H1 (cell line): Measurements from ENCODE around the gene SLC5A2. TPM values are rescaled to one million over a fixed set of nuclear protein-coding genes. Genes with fewer than 3 reads are reported as not detected.
"Not testable (repeated sequence)": the region's sequence is repeated elsewhere in the genome, so short reads cannot be mapped to it uniquely, and the experiment has no call there.

ENCODE experiments used
- CTCF ChIA-PET: fragments of 300-600 bp; sonication (Branson Sonifier 250); formaldehyde crosslinking; loops from one replicate; lab custom pipeline; 2021; ENCODE audit not compliant: partially characterized antibody; lab: Charles Lee
- POLR2A ChIA-PET: fragments of 300-600 bp; sonication (Branson Sonifier 250); formaldehyde crosslinking; loops from one replicate; lab custom pipeline; 2021; ENCODE audit warnings: inconsistent platforms; ENCODE audit not compliant: partially characterized antibody; lab: Charles Lee
- DNase-seq, 2 experiments: peaks; one replicate each; pipeline versions ENCODE4 v3.0.0 to v3.0.0-alpha.2; 2010 to 2022; ENCODE audit warnings: low spot score in 2 of 2, low read depth in 1 of 2, mixed read lengths in 1 of 2
- FAIRE-seq: peaks from 2 replicates; lab custom pipeline; 2011; peaks lifted over from hg19 to GRCh38; lab: Jason Lieb, UNC
- H2AFZ ChIP-seq: 2 replicates; pipeline ENCODE4 v1.8.1; 2012; ENCODE audit warnings: low read length, inconsistent platforms
- H2AK5ac ChIP-seq: 2 replicates; pipeline ENCODE4 v1.6.1; 2013; ENCODE audit warnings: low read depth, low read length
- H2BK120ac ChIP-seq: replicated peaks from 2 replicates; pipeline ENCODE3; 2013; ENCODE audit warnings: low read depth, low read length, inconsistent platforms
- H2BK12ac ChIP-seq: 2 replicates; pipeline ENCODE4 v1.6.1; 2013; ENCODE audit warnings: low read depth, low read length
- H2BK15ac ChIP-seq: 2 replicates; pipeline ENCODE4 v1.6.1; 2013; ENCODE audit warnings: low read length
- H2BK20ac ChIP-seq: 2 replicates; pipeline ENCODE4 v1.6.1; 2013; ENCODE audit warnings: low read length
- H2BK5ac ChIP-seq: 2 replicates; pipeline ENCODE4 v1.6.1; 2013; ENCODE audit warnings: low read depth, low read length
- H3K14ac ChIP-seq: 2 replicates; pipeline ENCODE4 v1.6.1; 2013; ENCODE audit warnings: inconsistent platforms; ENCODE audit not compliant: insufficient read length
- H3K18ac ChIP-seq: 2 replicates; pipeline ENCODE4 v1.6.1; 2013; ENCODE audit warnings: low read length; ENCODE audit errors: extremely low read depth
- H3K23ac ChIP-seq: 2 replicates; pipeline ENCODE4 v1.6.1; 2013; ENCODE audit warnings: inconsistent platforms; ENCODE audit not compliant: insufficient read length
- H3K23me2 ChIP-seq: 2 replicates; pipeline ENCODE4 v1.6.1; 2013; ENCODE audit warnings: low read depth, low read length
- H3K27ac ChIP-seq: 2 replicates; pipeline ENCODE4 v1.6.1; 2011; ENCODE audit warnings: low read depth, low read length, inconsistent platforms
- H3K27me3 ChIP-seq, 4 experiments: replicated peaks in 1 of 4; 1 replicate in 1 of 4; 2 replicates in 3 of 4; pipeline versions ENCODE4 v1.6.1 to v1.8.1; 2011 to 2013; ENCODE audit warnings: low read length in 3 of 4, mild to moderate bottlenecking in 3 of 4, inconsistent platforms in 2 of 4, mixed read lengths in 2 of 4, moderate library complexity in 1 of 4; ENCODE audit not compliant: control insufficient read depth in 3 of 4, insufficient read depth in 3 of 4; ENCODE audit errors: extremely low read depth in 1 of 4
- H3K36me3 ChIP-seq, 4 experiments: 2 replicates each; pipeline versions ENCODE4 v1.6.1 to v1.8.1; 2011 to 2013; ENCODE audit warnings: mild to moderate bottlenecking in 4 of 4, low read length in 3 of 4, moderate library complexity in 2 of 4, control low read depth in 1 of 4, inconsistent platforms in 1 of 4; ENCODE audit not compliant: insufficient read depth in 4 of 4, control insufficient read depth in 2 of 4
- H3K4ac ChIP-seq: replicated peaks from 2 replicates; pipeline ENCODE3; 2013; ENCODE audit warnings: low read length, low read depth, mixed read lengths, inconsistent platforms; ENCODE audit not compliant: insufficient read length
- H3K4me1 ChIP-seq, 4 experiments: replicated peaks in 1 of 4; 1 replicate in 1 of 4; 2 replicates in 3 of 4; pipeline versions ENCODE4 v1.6.1 to v1.8.1; 2011 to 2013; ENCODE audit warnings: low read length in 3 of 4, inconsistent platforms in 2 of 4, mixed read lengths in 1 of 4; ENCODE audit not compliant: insufficient read depth in 4 of 4, control insufficient read depth in 3 of 4
- H3K4me2 ChIP-seq, 2 experiments: 2 replicates each; pipeline versions ENCODE4 v1.6.1 to v1.8.1; 2011 to 2013; ENCODE audit warnings: low read depth in 2 of 2, low read length in 2 of 2, control low read depth in 1 of 2, inconsistent platforms in 1 of 2, mild to moderate bottlenecking in 1 of 2; ENCODE audit not compliant: insufficient read depth in 1 of 2
- H3K4me3 ChIP-seq, 4 experiments: fragments of 200-600, 300-600 bp in 1 of 4; sonication (generic), shearing (Covaris generic), sonication (Bioruptor Twin) in 1 of 4; 2 replicates each; pipeline versions ENCODE4 v1.5.1 to v1.8.1; 2011 to 2016; ENCODE audit warnings: low read length in 4 of 4, low read depth in 3 of 4, control low read depth in 2 of 4, inconsistent platforms in 2 of 4, mild to moderate bottlenecking in 2 of 4, mixed read lengths in 1 of 4, moderate library complexity in 1 of 4; ENCODE audit not compliant: insufficient read depth in 2 of 4; ENCODE audit errors: extremely low read depth in 1 of 4
- H3K56ac ChIP-seq: replicated peaks from 2 replicates; pipeline ENCODE3; 2013; ENCODE audit warnings: low read depth, mild to moderate bottlenecking, mixed read lengths, low read length, inconsistent platforms; ENCODE audit not compliant: insufficient read length
- H3K79me1 ChIP-seq: 2 replicates; pipeline ENCODE4 v1.6.1; 2013; ENCODE audit warnings: low read depth, low read length, control low read depth
- H3K79me2 ChIP-seq, 2 experiments: 2 replicates each; pipeline versions ENCODE4 v1.6.1 to v1.8.1; 2012 to 2013; ENCODE audit warnings: low read length in 2 of 2, mild to moderate bottlenecking in 2 of 2, inconsistent platforms in 1 of 2; ENCODE audit not compliant: insufficient read depth in 2 of 2, control insufficient read depth in 1 of 2
- H3K9ac ChIP-seq, 4 experiments: replicated peaks in 1 of 4; 1 replicate in 1 of 4; 2 replicates in 3 of 4; pipeline versions ENCODE4 v1.6.1 to v1.8.1; 2011 to 2013; ENCODE audit warnings: low read depth in 3 of 4, low read length in 3 of 4, control low read depth in 2 of 4, mild to moderate bottlenecking in 2 of 4, moderate library complexity in 2 of 4, inconsistent platforms in 1 of 4; ENCODE audit errors: extremely low read depth in 1 of 4
- H3K9me3 ChIP-seq, 2 experiments: 2 replicates each; pipeline versions ENCODE4 v1.6.1 to v1.8.1; 2012 to 2013; ENCODE audit warnings: mild to moderate bottlenecking in 2 of 2, moderate library complexity in 2 of 2, control low read depth in 1 of 2, inconsistent platforms in 1 of 2, low read depth in 1 of 2, low read length in 1 of 2, mixed read lengths in 1 of 2; ENCODE audit not compliant: insufficient read depth in 2 of 2
- H4K20me1 ChIP-seq, 2 experiments: replicated peaks in 1 of 2; 2 replicates each; pipeline versions ENCODE3 to v1.8.1; 2011 to 2013; ENCODE audit warnings: inconsistent platforms in 2 of 2, low read length in 2 of 2, mild to moderate bottlenecking in 1 of 2; ENCODE audit not compliant: insufficient read depth in 2 of 2, control insufficient read depth in 1 of 2
- H4K5ac ChIP-seq: 2 replicates; pipeline ENCODE4 v1.6.1; 2013; ENCODE audit warnings: low read length, low read depth, mixed read lengths, inconsistent platforms; ENCODE audit not compliant: insufficient read length
- H4K8ac ChIP-seq: 2 replicates; pipeline ENCODE4 v1.8.0; 2013; ENCODE audit warnings: mild to moderate bottlenecking, moderate library complexity, low read length, inconsistent platforms; ENCODE audit not compliant: insufficient read depth; ENCODE audit errors: extremely low read depth
- H4K91ac ChIP-seq: replicated peaks from 2 replicates; pipeline ENCODE3; 2013; ENCODE audit warnings: low read length, mixed read lengths, inconsistent platforms; ENCODE audit not compliant: insufficient read length
- WGBS, 2 experiments: shearing (Covaris generic) in 1 of 2; methylation state at CpG; one replicate each; pipeline versions ENCODE4 v1.1.6 to v1.1.7; 2013 to 2015; ENCODE audit warnings: low lambda C conversion rate in 2 of 2, mixed read lengths in 2 of 2, inconsistent platforms in 1 of 2, low coverage in 1 of 2, missing lambda C conversion rate in 1 of 2; ENCODE audit not compliant: insufficient replicate concordance in 2 of 2, insufficient coverage in 1 of 2, insufficient read length in 1 of 2; ENCODE audit errors: extremely low coverage in 1 of 2, missing lambda C conversion rate in 1 of 2; 5-methylcytosine and 5-hydroxymethylcytosine counted together
- polyA plus RNA-seq, 7 experiments: library from polyadenylated mRNA; depleted of rRNA in 3 of 7; stranded (reverse) in 5 of 7; unstranded in 2 of 7; fragments of >200 nt in 5 of 7; fragments of 200-250 nt in 2 of 7; gene quantifications; 1 replicate in 5 of 7; 2 replicates in 1 of 7; 4 replicates in 1 of 7; pipeline versions ENCODE4 v1.2.1 to v1.2.3, GENCODE V29; 2011 to 2013; ENCODE audit warnings: missing spikeins in 2 of 7, mixed read lengths in 2 of 7
- total RNA-seq: library from RNA; stranded (reverse); fragmentation: NEBNext Ultra II Directional; extraction: Animal tissue kit (Norgen Biotek cat#: 25700); gene quantifications from 2 replicates; pipeline ENCODE4 v1.2.1, GENCODE V29; 2021

SLC5A2 gene
- total and polyA plus RNA-seq, 2 of the 8 experiments (the other 6 are each of a cell fraction or from before 2014, with no cell fraction given), result 0.56 to 4.4 TPM

GRCh38 chr16:31439023-31439422, 43.9 kb upstream of the SLC5A2 start:
- H2BK15ac ChIP-seq, H2BK20ac ChIP-seq, H3K4me3 ChIP-seq, H3K27me3 ChIP-seq, H3K79me2 ChIP-seq, FAIRE-seq, H3K4ac ChIP-seq, H3K18ac ChIP-seq, H3K27ac ChIP-seq, H3K56ac ChIP-seq, H2BK5ac ChIP-seq, H3K9me3 ChIP-seq, H3K4me2 ChIP-seq, H3K36me3 ChIP-seq, H3K14ac ChIP-seq, H3K9ac ChIP-seq, H3K4me1 ChIP-seq, H4K20me1 ChIP-seq, H2AK5ac ChIP-seq, H3K23me2 ChIP-seq, H2BK12ac ChIP-seq, H3K79me1 ChIP-seq, H3K23ac ChIP-seq, H4K8ac ChIP-seq, H4K5ac ChIP-seq, H2AFZ ChIP-seq, H2BK120ac ChIP-seq, DNase-seq, H4K91ac ChIP-seq: not testable (repeated sequence)
- ChIA-PET CTCF (interaction anchor here (1.7 kb wide), 1 partner anchor 12 kb away, joined by 4 read pairs; no protein-coding TSS in a partner anchor), POLR2A (interaction anchor here (1.0 kb wide), 1 partner anchor 259 kb away, joined by 5 read pairs; the partner anchor contains the start of gene FUS)
- WGBS, 2 experiments, result 73% methylated on average over 3 of the region's 4 CpGs; no CpG with 5 or more reads in 1 of the 2 experiments
